Esophagus mucosa (tissue), 1 donor: ENCODE data around the gene DCC. TPM values are rescaled to one million over a fixed set of nuclear protein-coding genes. Genes with fewer than 3 reads are reported as not detected.

Experiments
- ATAC-seq: fragments of 200-7000 bp; cut with Tn5 transposase; one replicate; pipeline ENCODE4 v1.9.1; 2020
- total RNA-seq: library from RNA; stranded (reverse); gene quantifications from one replicate; pipeline ENCODE4 v1.2.4, GENCODE V29; 2023
- donor health status: DM: yes; HTN: yes; CAD: no.

DCC gene
- total RNA-seq, 1 donor from 2014 or later, result not detected

DNA sequence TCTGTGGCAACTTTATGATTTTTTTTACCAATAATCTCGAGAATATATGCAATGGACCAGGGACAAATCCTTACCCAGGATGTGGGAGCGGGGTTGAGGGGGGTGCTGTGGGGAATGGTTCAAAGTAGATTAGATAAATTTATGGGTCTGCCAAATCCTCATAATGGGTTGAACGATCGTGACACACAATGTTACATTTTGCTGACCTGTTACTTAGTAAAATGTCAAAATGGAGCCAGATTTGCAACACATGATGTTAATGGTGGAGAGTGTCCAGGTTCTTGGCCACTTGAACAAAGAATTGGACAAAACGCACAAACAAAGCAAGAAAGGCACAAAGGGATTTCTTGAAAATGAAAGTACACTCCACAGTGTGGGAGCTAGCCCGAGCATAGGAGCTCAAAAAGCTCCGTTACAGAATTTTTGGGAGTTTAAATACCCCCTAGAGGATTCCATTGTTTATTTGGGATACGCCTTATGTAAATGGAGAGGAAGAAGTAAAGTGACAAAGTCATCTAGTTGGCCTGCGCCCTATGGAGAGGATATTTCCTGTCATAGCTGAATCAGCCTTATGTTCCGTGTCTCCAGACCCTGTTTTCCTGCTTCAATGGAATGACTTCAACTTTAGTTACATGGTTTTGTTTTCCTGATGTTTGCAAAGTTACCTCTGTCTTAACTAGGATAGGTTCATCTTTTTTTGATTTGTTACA is 776.0 kb downstream of the DCC start:
- ATAC-seq, result no peak

DNA sequence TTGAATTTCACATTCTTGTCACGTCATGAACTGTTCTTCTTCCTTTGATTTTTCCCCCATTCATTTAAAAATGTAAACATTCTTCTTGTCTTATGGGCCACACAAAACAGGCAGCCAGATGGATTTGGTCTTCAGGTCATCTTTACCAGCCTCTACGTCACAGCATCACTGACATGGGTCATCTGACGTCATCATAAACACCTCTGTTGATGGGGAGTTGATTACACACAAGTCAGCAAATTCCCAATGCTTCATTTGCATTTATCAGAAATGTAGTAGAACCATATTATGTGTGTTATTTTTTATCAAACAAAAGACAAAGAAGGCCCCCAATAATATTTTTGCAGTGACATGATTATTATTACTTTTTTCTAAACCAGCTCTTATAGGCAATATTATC is 777.9 kb downstream of the DCC start:
- ATAC-seq, result no peak

DNA sequence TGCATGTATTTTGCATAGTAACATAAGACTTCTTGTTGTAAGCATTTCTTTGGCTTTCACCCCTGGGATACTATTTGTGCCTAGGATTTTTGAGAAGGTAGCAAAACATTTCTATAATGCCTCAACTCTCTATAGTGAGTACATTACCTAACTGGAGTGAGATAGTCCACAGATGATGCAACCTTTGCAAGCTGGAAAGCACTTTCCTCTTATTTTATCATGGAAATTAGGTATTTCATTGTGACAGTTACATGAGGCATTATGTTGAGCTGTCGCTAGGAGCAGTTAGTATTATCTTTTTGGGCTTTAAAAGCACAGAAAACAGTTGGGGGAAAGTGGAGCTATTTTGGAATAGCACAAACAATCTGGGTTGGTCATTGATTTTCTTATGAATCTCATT is 786.2 kb downstream of the DCC start:
- ATAC-seq, result no peak

DNA sequence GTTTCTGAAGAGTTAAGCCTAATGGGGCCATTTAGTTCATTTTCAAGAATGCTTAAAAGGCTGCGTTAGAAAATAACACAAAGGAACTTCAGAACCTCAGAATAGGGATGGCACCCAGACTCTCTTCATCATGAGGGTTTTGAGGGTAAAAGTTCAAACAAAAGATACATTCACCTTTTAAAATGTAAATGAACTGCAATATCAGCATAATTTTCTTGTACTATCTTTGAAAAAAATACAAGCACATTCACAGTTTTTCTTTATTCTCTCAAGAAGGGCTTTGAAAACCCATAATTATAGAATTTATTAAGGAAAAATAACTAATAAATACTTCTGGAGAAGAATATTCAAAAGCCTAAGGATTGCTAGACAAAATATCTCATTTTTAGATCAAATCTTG is 791.0 kb downstream of the DCC start:
- ATAC-seq, result no peak

DNA sequence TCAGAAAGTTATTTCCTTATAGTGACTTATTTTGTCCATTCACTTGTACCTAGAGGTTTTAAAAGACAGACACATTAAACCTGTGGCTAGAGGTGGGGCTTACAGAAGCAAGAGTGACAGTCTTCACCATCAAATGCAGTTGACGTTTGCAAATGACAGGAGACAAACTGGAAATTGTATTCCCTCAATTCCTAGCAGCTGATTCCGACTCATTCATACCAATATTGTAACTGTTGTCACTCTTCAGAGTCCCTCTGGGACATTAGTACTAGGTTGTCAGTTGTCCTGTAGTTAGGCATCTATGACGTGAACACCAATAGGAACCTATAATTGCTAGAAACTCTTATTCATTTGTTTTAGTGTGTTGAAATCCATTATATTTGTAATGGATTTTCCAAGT is 794.7 kb downstream of the DCC start:
- no peak for ATAC-seq

DNA sequence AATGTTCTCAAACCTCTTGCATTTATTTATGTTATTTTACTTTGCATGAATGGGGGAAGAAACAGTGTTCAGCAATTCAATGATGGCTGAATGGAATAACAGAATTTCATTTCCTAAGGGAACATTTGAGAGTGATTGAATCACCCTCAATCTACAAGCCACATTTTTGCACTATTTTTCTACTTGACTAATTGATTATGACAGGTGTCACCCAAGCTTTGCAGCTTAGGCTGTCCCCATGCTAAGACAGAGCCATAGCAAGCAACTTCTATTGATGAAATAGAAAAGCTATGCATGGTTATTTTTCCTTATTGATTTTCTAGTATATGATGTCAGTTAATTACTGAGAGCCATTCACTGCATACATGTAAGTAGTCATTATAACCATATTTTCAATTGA is 795.7 kb downstream of the DCC start:
- ATAC-seq, result no peak

DNA sequence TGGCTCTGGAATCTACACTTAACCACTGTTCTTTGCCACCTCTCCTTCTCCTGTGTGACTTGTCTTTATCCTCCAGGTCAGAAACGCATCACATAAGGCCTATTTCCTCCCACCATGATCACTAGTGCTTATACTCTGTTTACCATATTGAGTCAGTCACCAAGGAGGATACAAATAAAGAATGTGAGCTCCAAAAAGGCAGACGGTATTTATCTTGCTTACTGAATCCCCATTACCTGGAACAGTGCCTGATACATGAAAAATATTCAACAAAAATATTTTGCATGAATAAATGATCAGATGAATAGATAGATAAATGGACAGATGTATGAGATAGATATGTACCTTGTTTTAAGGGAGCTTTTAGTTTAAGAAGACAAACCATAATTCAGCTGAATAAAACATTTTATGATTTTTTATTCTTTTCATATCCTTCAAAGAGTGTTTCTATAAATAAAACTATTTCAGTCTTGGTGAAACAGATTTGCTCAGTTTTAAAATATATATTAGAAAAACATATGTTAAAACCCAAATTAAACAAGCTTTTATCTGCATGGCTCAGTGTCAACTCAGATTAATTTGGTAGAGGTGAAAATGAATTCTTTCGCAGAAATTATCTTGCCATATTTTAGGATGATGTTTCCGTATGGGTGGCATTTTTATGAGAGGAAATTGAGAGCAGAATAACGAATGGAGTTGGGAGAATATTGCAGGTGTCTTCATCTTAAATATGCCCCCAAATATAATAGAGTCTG is 799.9 kb downstream of the DCC start:
- ATAC-seq, result no peak

DNA sequence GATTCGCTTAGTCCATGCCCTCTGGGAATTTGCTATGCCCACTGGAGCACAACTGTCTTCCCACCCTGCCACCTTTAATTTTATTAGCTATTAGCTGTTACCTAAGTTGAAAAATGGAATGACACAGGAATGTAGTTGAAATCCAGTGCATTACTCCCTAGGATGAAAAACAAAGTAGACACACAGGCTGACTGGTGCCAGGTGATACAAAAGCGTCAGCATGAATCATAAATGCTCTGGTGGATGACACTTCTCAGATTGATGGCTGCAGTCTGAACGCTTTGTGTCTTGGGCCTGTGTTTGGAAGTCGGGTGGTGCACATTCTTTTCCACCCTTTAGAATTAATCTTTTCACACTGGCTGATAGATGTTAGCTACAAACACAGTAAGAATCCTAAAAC is 802.0 kb downstream of the DCC start:
- no peak for ATAC-seq

DNA sequence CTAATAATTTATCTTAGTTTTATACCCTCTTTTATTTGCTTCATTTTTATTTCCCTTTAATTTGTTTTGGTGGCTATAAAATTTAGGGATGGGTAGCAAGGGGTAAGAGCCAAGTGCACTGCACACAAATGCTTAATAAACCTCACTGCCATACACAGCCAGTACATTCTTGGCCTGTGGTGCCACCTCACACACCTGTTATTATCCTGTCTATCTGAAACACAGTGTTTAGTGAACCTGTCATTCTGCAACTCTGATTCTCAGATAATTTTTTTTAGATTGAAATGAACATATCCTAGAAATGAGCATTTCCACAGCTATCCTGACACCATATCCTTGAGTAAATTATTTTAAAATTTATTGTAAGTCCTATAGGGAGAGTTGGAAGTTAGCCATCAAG is 807.5 kb downstream of the DCC start:
- ATAC-seq, result no peak

DNA sequence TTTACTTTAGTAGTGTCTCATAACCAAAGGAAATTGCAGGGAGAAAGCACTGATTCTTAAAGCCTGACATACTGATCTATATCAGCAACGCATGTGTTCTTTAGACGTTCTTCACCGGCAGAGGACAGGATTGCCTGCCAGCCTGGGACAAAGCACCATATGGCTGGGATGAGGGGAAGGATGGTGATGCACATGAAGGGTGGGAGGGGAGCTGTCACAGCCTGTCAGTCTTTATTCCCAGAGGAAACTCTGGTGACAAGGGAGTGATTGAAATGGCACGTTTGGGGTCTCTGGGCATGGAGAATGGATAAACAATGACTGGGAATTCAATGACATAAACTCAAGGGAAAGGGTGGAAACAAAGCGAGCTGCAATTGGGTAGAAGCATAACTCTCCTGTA is 808.1 kb downstream of the DCC start:
- no peak for ATAC-seq

DNA sequence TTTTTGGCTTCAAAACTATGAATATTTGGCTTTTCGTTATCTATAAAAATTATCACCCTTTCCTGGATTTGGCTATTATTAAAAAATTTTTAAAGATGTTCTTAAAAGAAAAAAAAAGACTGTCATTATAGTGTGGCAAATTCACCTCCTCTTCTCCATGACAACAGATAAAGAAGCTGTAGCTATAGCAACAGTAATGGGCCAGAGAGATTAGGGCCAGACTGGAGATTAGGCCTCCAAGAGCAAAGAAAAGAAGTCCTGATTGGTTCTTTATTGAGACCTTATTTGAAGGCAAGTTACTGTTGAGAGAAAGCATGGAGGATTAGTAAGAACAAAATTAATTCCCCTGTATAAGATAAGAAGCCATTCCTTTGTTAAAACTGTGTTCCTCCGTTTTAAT is 812.5 kb downstream of the DCC start:
- ATAC-seq, result no peak

DNA sequence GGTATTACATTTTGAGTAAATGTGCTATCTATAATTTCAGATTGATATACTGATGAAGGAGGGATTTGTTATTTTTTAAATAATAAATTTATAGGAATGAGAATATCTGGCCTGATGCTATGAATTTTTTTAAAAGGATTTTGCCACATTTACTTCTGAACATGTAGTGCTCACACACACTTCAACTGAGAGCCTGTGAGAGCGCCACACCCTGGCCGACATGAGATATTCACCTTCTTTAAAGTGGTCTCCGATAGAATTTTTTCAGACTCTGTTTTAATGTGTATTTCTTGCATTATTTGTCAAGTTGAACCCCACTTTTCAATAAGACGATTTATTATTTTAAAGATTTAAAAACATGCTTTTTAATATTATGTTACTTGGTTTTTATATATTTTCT is 813.3 kb downstream of the DCC start:
- ATAC-seq, result no peak

DNA sequence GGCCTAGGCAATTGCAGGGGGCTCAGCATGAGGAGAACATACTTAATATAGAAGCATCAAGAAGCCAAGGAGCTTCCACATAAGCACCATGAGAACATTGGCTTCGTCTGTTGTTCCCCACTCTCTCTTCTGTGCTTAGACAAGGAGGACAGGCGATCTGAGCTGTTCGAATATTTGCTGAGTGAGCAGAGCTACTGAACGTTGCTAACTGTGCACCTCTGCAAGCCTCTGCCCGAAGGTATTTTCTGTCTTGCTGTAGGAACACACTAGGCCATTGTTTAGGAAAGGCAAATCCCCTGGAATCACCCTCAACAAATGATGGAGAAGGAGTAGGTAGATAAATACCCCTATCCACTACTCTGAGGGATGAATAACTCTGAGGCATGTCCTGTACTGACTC is 813.8 kb downstream of the DCC start:
- no peak for ATAC-seq

DNA sequence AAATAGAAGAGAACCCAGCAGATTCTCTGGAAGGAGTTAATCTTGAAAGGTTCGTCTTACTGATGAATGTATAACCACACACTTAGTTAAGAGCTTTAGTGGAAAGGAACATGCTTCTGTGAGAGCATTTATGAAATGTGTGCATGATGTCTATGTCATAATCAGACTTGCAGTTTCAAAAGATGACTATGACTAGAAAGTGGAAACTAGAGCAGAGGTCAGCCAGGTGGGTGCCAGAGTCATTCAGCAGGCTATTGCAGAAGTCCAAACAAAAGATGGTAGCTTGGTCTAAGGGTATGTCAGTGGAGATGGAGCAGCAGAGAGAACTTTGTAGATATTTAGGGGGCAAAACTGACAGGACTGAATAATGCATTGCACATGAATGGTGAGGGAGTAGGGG is 825.8 kb downstream of the DCC start:
- no peak for ATAC-seq

DNA sequence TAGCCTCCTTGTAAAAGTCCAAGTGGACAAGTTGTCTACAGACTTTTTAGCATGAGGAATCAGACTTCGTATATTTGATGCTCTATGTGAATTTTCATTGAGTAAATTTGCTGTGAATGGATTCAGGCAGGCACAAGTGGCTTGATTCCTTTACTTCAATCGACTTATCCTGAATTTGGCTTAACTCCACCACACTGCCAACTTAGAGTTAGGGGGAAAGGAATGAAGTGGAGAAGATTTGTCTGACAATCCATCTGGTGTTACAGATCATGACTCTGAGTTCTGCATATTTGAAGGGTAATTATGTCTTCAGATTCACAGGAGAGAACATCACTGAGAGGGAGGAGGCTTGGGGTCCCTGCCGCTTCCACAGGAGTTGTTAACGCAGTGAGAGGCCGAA is 829.3 kb downstream of the DCC start:
- ATAC-seq, result no peak

DNA sequence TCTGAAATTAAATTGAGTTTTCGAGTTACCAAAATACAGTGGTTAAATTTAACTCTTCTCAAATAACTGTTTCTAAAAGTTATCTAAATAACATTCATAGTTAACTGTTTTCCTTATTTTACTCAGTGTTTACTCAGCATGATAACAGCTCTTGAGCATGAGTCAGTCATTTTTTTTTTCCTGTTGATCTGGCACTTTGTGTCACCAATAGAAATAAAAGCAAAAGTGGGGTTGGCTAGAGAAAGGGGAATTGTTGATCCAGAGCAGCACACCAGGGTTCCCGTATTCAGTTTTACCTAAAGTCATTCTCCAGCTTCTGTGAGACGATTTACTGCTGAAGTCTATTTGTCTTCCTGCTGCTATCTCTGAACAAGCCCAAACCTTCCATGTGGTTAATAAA is 851.6 kb downstream of the DCC start:
- no peak for ATAC-seq

DNA sequence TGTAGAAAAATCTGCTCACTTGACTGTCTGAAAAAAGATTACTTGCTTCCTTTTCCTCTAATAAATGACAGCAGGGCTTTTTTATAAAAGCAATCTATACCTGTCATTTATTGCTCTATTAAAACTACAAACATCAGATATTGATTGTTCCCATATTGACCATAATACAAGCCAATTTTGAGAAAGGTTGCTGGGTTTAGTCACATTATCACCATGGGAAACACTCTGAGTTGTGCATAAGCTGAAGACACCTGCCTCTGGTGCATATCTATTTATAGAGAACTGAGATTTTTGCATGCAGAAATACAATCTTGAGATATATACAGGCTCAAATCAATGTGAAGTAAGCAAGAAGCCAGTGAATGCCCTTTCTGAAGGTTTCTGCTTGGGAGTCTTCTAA is 853.9 kb downstream of the DCC start:
- ATAC-seq, result no peak

DNA sequence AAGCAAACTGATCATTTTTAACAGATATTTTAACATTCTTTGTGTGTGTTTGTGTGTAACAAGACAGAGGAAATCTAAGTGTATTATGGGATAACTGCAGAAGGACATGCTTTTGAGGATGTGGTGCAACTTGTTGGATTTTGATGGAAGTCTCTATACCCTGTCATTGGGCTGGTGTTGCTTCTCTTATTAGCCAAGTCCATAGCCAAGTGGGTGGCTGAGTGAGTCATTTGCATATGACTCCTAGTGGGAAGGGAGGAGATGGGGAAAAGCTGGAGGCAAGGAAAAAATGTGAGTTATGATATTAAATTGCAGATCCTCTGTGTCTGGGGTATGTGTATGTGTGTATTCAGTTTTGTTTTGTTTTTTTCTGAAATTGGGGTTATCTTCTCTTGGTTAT is 879.9 kb downstream of the DCC start:
- ATAC-seq, result no peak

DNA sequence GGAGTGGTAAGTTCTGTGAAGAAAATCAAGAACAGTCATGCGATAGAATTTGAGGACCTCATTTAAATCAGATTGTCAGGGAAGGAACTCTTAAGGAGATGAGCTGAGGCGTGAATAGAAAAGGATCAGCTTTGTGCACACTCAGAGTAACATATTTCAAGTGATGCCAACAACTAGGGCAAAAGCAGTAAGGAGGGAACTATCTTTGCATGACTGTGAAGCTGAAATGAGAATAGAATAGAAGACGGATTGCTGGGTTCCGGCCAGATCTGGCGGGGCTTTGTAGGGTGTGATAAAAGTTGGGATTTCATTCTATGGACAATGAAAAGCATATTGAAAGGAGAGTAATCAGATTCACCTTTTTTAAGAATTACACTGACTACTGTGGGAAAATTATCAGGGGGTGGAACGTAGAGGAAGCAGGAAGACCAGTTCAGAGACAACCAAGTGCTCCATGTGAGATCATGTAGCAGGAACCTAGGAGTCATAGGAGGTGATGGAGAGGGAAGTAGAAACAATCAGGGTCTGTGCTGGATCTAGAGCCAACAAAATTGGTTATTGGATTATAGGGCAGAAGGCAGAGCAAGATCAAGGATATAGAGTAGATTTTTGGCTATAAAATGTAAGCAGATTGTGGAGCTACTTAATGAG is 884.3 kb downstream of the DCC start:
- ATAC-seq, result no peak

DNA sequence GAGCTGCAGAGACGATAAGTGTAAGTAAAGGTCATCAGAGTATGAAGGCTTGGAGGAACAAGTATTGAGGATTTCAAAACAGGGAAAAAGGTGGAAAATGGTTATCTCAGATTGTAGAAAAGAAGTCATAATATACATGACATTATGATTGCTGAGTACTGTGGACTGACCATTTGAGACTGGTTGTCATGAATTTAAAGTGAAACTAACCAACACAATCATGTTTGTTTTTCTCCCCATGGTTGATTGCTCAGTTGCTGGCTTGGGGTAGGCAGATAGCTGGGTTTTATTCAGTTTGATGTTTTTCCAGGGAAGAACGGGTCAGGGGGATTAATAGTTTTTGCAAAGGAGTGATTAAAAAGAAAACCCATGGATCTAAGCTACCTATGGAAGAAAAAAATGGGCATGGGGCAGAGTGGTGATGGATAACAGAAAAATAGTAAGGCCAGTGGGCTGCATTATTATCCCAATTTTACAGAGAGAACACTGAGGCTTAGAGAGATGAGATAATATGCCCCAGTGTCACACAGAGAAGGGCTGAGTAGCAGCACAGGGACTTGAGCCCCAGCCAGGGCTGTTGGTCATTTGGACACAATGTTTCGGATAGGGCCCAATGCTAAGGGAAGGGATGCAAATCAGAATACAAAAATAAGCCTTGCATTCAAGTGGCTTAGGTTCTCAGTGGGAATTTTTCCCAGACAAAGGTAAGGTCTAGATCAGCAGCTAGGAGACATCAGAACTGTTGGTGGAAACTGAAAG is 885.7 kb downstream of the DCC start:
- no peak for ATAC-seq

DNA sequence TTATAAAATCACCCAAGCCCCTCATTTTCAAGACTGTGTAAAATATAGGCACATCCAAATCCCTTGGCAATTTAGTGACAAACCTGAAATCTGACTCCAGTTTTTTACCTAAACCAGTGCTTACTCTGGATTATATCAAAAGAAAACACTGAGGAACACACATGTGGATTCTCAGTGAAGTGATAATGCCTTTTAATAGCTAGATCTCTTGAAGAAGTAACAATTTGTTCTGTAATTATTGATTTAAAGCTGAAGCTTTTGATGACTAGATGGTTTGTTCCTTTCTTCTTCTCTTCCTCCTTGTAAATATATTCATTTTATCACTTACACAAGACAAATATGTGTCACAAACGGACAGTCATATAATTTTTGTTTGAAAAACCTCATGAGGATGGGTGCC is 894.6 kb downstream of the DCC start:
- ATAC-seq, result no peak

DNA sequence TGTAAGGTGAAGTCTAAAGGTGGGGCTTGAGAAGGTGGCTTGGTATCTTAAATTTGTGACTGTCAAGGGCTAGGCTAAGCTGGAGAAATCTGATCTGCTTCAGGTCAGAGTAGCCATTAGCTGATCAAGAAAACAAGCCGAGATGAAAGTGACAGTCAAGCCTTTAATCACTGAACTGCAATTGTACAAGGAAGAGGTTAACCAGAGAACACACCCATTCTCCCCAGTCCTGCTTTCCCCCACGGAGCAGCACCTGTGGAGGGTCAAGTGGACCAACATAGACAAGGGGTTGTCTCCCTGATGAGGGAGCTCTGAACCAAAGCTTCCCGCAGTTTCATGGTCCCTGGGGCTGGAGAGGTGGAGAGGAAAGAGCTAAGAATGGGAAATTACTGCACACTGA is 901.2 kb downstream of the DCC start:
- ATAC-seq, result no peak

DNA sequence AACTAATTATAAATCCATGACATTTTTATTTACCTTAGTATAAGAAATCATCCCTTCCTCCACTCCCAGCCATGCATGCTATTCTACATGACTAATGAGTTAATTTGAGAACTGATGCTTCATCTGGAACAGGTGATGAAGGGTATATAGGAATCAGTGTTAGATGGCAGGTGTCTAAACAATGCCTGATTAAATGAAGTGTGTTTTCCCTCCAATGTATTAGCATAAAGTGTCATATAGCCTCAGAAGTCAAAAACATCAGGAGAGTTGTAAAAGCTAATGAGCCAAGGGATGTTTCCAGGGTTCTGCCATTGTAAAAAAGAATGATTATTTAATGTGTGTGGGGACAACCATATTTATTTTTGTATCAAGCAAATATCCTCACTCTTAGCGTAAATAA is 913.8 kb downstream of the DCC start:
- ATAC-seq, result no peak
